Activated CD8-positive, alpha-beta memory T cell treated with anti-CD3 and anti-CD28 coated beads for 4 hours (primary cell): ENCODE measurements around the gene NEDD9.
A peak's percentile ranks its signal among the peaks of the same experiment; 100 is the strongest.

Source experiments
- DNase-seq, 2 donors: peaks; one replicate each; pipeline ENCODE4 v3.0.0-alpha.2; 2020; ENCODE audit warnings: low read depth in 2 of 2

Gene NEDD9

GRCh38 chr6:11181478-11182136, 50.9 kb downstream of the NEDD9 start:
- no peak for DNase-seq

- DNase-seq = no peak
These were observed 52.9 kb downstream of the NEDD9 start for GRCh38 chr6:11179419-11180202.

- DNase-seq = no peak
These were observed 53.4 kb downstream of the NEDD9 start for GRCh38 chr6:11179088-11179418.

- DNase-seq = no peak
These were observed 55.2 kb downstream of the NEDD9 start for GRCh38 chr6:11177271-11177670.

- no peak for DNase-seq
These were observed 58.2 kb downstream of the NEDD9 start for GRCh38 chr6:11174242-11174611.

GRCh38 chr6:11172501-11173327, 59.8 kb downstream of the NEDD9 start:
- peak; percentile 58 to 61 for DNase-seq

GRCh38 chr6:11171952-11172351, 60.5 kb downstream of the NEDD9 start:
- no peak for DNase-seq

GRCh38 chr6:11168091-11168635, 64.3 kb downstream of the NEDD9 start:
- DNase-seq = no peak

GRCh38 chr6:11166948-11167347, 65.5 kb downstream of the NEDD9 start:
- no peak for DNase-seq

GRCh38 chr6:11164717-11165646, 67.5 kb downstream of the NEDD9 start:
- DNase-seq = no peak

- DNase-seq = no peak
These were observed 68.5 kb downstream of the NEDD9 start for GRCh38 chr6:11163932-11164331.

- DNase-seq = no peak
These were observed 70.2 kb downstream of the NEDD9 start for GRCh38 chr6:11162262-11162661.

- DNase-seq = no peak
These were observed 71.2 kb downstream of the NEDD9 start for GRCh38 chr6:11161031-11161956.

GRCh38 chr6:11160199-11160598, 72.3 kb downstream of the NEDD9 start:
- no peak for DNase-seq

GRCh38 chr6:11155589-11155988, 76.9 kb downstream of the NEDD9 start:
- no peak for DNase-seq

GRCh38 chr6:11153447-11153846, 79.0 kb downstream of the NEDD9 start:
- DNase-seq = no peak

GRCh38 chr6:11152581-11152980, 79.9 kb downstream of the NEDD9 start:
- no peak for DNase-seq

GRCh38 chr6:11151488-11151887, 81.0 kb downstream of the NEDD9 start:
- no peak for DNase-seq

GRCh38 chr6:11149551-11149950, 82.9 kb downstream of the NEDD9 start:
- no peak for DNase-seq

GRCh38 chr6:11146117-11146826, 86.2 kb downstream of the NEDD9 start:
- DNase-seq = no peak
